ENCODE results near the gene ATP6V0A4. TPM values are rescaled to one million over a fixed set of nuclear protein-coding genes. Genes with fewer than 3 reads are reported as not detected.
"Not testable (repeated sequence)": the region's sequence is repeated elsewhere in the genome, so short reads cannot be mapped to it uniquely, and the experiment has no call there.

ATP6V0A4 gene
- total RNA-seq, 1 donor = not detected

DNA sequence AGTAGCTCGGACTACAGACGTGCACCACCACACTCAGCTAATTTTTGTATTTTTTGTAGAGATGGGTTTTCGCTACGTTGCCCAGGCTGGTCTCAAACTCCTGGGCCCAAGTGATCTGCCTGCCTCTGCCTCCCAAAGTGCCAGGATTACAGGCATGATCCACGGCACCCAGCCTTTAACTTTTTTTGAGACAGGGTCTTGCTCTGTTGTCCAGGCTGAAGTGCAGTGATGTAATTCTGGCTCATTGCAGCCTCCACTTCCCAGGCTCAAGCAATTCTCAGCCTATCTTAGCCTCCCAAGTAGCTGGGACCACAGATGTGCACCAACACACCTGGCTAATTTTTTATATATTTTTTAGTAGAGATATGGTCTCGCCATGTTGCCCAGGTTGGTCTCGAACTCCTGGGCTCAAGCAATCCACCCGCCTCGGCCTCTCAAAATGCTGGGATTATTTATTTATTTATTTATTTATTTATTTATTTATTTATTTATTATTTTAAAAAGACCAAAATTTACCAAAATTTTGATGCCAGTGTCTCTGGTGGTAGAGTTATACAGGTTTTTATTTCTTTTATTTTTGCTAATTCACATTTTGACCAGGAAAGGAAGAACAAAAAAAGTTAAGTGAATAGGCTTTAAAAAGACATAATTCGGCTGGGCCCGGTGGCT lies 25.0 kb upstream of the ATP6V0A4 start:
- DNase-seq (ENCODE audit: low read depth) = no peak
- H3K4me3 ChIP-seq (ENCODE audit: low read depth, low read length) = no peak overlapping the region
- TF ChIP-seq, protein P1, sequence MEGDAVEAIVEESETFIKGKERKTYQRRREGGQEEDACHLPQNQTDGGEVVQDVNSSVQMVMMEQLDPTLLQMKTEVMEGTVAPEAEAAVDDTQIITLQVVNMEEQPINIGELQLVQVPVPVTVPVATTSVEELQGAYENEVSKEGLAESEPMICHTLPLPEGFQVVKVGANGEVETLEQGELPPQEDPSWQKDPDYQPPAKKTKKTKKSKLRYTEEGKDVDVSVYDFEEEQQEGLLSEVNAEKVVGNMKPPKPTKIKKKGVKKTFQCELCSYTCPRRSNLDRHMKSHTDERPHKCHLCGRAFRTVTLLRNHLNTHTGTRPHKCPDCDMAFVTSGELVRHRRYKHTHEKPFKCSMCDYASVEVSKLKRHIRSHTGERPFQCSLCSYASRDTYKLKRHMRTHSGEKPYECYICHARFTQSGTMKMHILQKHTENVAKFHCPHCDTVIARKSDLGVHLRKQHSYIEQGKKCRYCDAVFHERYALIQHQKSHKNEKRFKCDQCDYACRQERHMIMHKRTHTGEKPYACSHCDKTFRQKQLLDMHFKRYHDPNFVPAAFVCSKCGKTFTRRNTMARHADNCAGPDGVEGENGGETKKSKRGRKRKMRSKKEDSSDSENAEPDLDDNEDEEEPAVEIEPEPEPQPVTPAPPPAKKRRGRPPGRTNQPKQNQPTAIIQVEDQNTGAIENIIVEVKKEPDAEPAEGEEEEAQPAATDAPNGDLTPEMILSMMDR (IDR thresholded peaks at IDR 0.05; ENCODE audit: insufficient read depth, low read length) = no peak

- TF ChIP-seq, protein P1 (IDR thresholded peaks at IDR 0.05; ENCODE audit: insufficient read depth, low read length) = no peak
- no peak for DNase-seq (ENCODE audit: low read depth)
- no peak overlapping the region for H3K4me3 ChIP-seq (ENCODE audit: low read depth, low read length)
Observed at GRCh38 chr7:138821912-138822311, 23.9 kb upstream of the ATP6V0A4 start.

- no peak overlapping the region for H3K4me3 ChIP-seq (ENCODE audit: low read depth, low read length)
- DNase-seq (ENCODE audit: low read depth) = no peak
- TF ChIP-seq, protein P1 (IDR thresholded peaks at IDR 0.05; ENCODE audit: insufficient read depth, low read length) = no peak
Observed at GRCh38 chr7:138819625-138820024, 21.6 kb upstream of the ATP6V0A4 start.

DNA sequence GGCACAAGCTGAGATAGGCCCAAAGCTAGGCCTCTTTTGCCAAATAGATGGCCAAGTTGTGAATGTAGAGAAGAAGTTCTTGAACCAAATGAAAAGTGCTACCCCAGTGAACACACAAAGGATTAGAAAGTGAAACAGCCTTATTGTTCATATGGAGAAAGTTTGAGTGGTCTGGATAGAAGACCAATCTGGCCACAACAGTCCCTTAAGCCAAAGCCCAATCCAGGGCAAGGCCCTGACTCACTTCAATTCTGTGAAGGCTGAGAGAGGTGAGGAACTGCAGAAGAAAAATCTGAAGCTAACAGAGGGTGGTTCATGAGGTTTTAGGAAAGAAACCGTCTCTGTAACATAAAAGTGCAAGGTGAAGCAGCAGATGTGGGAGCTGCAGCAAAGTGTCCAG lies 18.7 kb upstream of the ATP6V0A4 start:
- H3K4me3 ChIP-seq (ENCODE audit: low read depth, low read length) = no peak overlapping the region
- TF ChIP-seq, protein P1 (IDR thresholded peaks at IDR 0.05; ENCODE audit: insufficient read depth, low read length) = no peak
- no peak for DNase-seq (ENCODE audit: low read depth)

DNA sequence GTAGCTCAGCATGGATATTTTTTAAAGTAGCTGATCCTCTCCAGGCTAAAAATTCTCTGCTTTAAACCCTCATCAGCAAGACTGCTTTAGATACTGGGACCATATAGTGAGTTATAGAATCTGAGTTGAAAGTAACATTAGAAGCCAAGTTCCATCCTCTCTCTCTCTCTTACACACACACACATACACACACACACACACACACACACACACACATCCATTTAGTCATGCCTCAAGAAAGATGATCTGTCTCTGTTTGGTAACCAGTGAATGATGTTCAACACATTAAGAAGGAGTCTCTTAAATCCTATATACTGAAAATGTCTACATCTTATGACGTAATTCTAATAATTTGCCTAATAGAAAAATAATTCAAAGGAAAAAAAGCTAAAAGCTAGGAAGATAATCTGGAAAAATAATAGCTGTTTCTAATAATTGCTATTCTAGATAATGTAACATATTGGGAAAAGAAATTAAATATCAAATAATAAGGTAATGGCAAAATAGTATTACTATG lies 16.9 kb upstream of the ATP6V0A4 start:
- no peak overlapping the region for H3K4me3 ChIP-seq (ENCODE audit: low read depth, low read length)
- TF ChIP-seq, protein P1 (IDR thresholded peaks at IDR 0.05; ENCODE audit: insufficient read depth, low read length) = no peak
- no peak for DNase-seq (ENCODE audit: low read depth)

GRCh38 chr7:138813945-138814344 lies 15.9 kb upstream of the ATP6V0A4 start:
- DNase-seq (ENCODE audit: low read depth) = no peak
- TF ChIP-seq, protein P1 (IDR thresholded peaks at IDR 0.05; ENCODE audit: insufficient read depth, low read length) = no peak

GRCh38 chr7:138811327-138811726 lies 13.3 kb upstream of the ATP6V0A4 start:
- H3K4me3 ChIP-seq (ENCODE audit: low read depth, low read length); DNase-seq (ENCODE audit: low read depth): not testable (repeated sequence)

More at GRCh38 chr7:138813945-138814344, 15.9 kb upstream of the ATP6V0A4 start:
- H3K4me3 ChIP-seq (ENCODE audit: low read depth, low read length) = no peak overlapping the region

All from fibroblast of the aortic adventitia (primary cell).